Stimulated activated CD8-positive, alpha-beta memory T cell treated with anti-CD3 and anti-CD28 coated beads, Interleukin-12 subunit alpha, Interleukin-12 subunit beta, amount 100 ng/mL, for 1 hour (primary cell): ENCODE measurements around the gene NPTXR.
"Not testable (repeated sequence)": the region's sequence is repeated elsewhere in the genome, so short reads cannot be mapped to it uniquely, and the experiment has no call there.

Experiments used
- DNase-seq: peaks from one replicate; pipeline ENCODE4 v3.0.0-alpha.2; 2020; ENCODE audit warnings: low read depth

The NPTXR gene

GRCh38 chr22:38868886-38869381 is 25.1 kb upstream of the NPTXR start:
- DNase-seq, result peak; percentile 77

GRCh38 chr22:38868286-38868721 is 24.5 kb upstream of the NPTXR start:
- no peak for DNase-seq

GRCh38 chr22:38867471-38868285 is 23.9 kb upstream of the NPTXR start:
- no peak for DNase-seq

- DNase-seq, result no peak
These were observed 23.3 kb upstream of the NPTXR start for GRCh38 chr22:38867124-38867455.

GRCh38 chr22:38866399-38867123 is 22.7 kb upstream of the NPTXR start:
- no peak for DNase-seq

- no peak for DNase-seq
These were observed 22.2 kb upstream of the NPTXR start for GRCh38 chr22:38866024-38866398.

- no peak for DNase-seq
These were observed 21.6 kb upstream of the NPTXR start for GRCh38 chr22:38865201-38866023.

- DNase-seq, result no peak
These were observed 20.7 kb upstream of the NPTXR start for GRCh38 chr22:38864361-38865191.

- no peak for DNase-seq
These were observed 19.8 kb upstream of the NPTXR start for GRCh38 chr22:38863531-38864131.

- DNase-seq, result no peak
These were observed 18.8 kb upstream of the NPTXR start for GRCh38 chr22:38862375-38863329.

GRCh38 chr22:38861927-38862326 is 18.1 kb upstream of the NPTXR start:
- no peak for DNase-seq

GRCh38 chr22:38861170-38861876 is 17.5 kb upstream of the NPTXR start:
- no peak for DNase-seq

GRCh38 chr22:38860283-38861169 is 16.7 kb upstream of the NPTXR start:
- DNase-seq, result no peak

GRCh38 chr22:38859581-38860282 is 15.9 kb upstream of the NPTXR start:
- DNase-seq, result no peak

GRCh38 chr22:38858492-38858891 is 14.7 kb upstream of the NPTXR start:
- no peak for DNase-seq

GRCh38 chr22:38854476-38854875 is 10.6 kb upstream of the NPTXR start:
- not testable (repeated sequence) for DNase-seq

- DNase-seq, result not testable (repeated sequence)
These were observed 10.1 kb upstream of the NPTXR start for GRCh38 chr22:38853883-38854282.

GRCh38 chr22:38853196-38853651 is 9.4 kb upstream of the NPTXR start:
- no peak for DNase-seq
